NAMALWA (cell line): Measurements from ENCODE around the gene HRAS.

Source experiments
- DNase-seq: peaks from one replicate; pipeline ENCODE4 v3.0.0-alpha.2; 2015; ENCODE audit warnings: low spot score

Gene HRAS

GRCh38 chr11:553083-553987 is 18.0 kb upstream of the HRAS start:
- DNase-seq, result no peak

GRCh38 chr11:551596-551995 is 16.2 kb upstream of the HRAS start:
- no peak for DNase-seq

GRCh38 chr11:551131-551530 is 15.8 kb upstream of the HRAS start:
- DNase-seq, result no peak

- no peak for DNase-seq
Observed at GRCh38 chr11:550746-551085, 15.3 kb upstream of the HRAS start.

GRCh38 chr11:550021-550745 is 14.8 kb upstream of the HRAS start:
- DNase-seq, result no peak

GRCh38 chr11:548700-549603 is 13.6 kb upstream of the HRAS start:
- no peak for DNase-seq

GRCh38 chr11:545171-545570 is 9.8 kb upstream of the HRAS start:
- no peak for DNase-seq

- DNase-seq, result no peak
Observed at GRCh38 chr11:544817-545166, 9.4 kb upstream of the HRAS start.

GRCh38 chr11:541433-541885 is 6.1 kb upstream of the HRAS start:
- DNase-seq, result no peak

- no peak for DNase-seq
Observed at GRCh38 chr11:540583-541432, 5.4 kb upstream of the HRAS start.

GRCh38 chr11:539971-540481 is 4.7 kb upstream of the HRAS start:
- DNase-seq, result no peak

GRCh38 chr11:538431-539051 is 3.2 kb upstream of the HRAS start:
- no peak for DNase-seq

- no peak for DNase-seq
Observed at GRCh38 chr11:537622-538430, 2.5 kb upstream of the HRAS start.

GRCh38 chr11:536841-537621 is 1.7 kb upstream of the HRAS start, which contains the start of gene LRRC56:
TSS of gene LRRC56 (plus strand) at chr11:537527. CDS start at chr11:540685, 3,158 bp downstream.
- peak; percentile 98 for DNase-seq

GRCh38 chr11:535210-535518 is 212 bp downstream of the HRAS start:
- DNase-seq, result no peak

- peak; percentile 47 for DNase-seq
Observed at GRCh38 chr11:534396-535209, 773 bp downstream of the HRAS start.

GRCh38 chr11:533586-534395 is 1.6 kb downstream of the HRAS start:
- DNase-seq, result no peak
